ENCODE results near the gene CCDC110. TPM values are rescaled to one million over a fixed set of nuclear protein-coding genes. Genes with fewer than 3 reads are reported as not detected.

CCDC110 gene
- total RNA-seq, 3 donors from 2014 or later: 1.3 to 4.1 (median 1.3) TPM

DNA sequence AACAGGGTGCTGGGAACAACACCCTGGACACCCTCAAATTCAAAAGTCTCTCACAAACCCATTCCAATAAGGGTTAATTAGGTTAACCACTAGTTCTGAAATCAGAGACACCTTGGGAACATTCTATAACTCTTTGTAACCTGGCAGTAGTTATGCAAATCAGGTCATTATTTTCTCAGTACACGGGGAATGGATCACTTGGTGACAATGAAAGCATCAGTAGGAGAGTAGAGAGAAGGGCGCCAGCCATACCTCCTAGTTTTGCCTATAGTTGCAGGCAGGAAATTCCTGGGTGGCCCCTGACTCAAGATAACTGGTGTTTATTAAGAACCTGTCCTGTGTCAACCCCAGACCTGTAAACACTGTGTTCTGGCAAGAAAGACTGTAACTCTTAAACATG, 2.5 kb downstream of the CCDC110 start:
- Histone ChIP-seq H3K9me3 (no peaks in the 10 kb centered on the region), H3K27ac (no peak overlapping the region), H3K4me3 (no peak overlapping the region), H3K27me3 (no peaks in the 10 kb centered on the region), H3K36me3 (no peaks in the 10 kb centered on the region), H3K4me1 (no peaks in the 10 kb centered on the region)
- DNase-seq (ENCODE audit: low spot score in 2 of 2): no peak
- intact Hi-C loops (cut with DNase I; ENCODE audit: low total_unique reads): no loop called here
- no peak for TF ChIP-seq POLR2AphosphoS5 (IDR thresholded peaks at IDR 0.05)
- no peak for TF ChIP-seq POLR2A (IDR thresholded peaks at IDR 0.05)
- no peak for TF ChIP-seq CTCF (IDR thresholded peaks at IDR 0.05)

DNA sequence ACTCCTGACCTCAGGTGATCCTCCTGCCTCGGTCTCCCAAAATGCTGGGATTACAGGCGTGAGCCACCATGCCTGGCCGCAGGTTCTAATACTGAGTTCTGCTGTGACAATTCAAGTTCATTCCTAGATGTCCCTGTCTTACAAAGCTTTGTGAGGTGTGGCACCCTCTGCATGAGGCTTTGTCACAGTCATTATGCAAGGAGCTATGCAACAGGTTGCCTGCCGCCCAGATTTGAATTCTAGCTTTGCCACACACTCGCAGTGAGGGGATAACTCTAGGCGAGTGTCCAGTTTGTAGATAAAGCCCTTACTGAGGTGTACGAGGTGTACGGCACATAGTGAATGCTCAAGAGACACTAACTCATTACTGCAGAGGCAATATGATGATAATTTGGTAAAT, 3.5 kb downstream of the CCDC110 start:
- no peaks in the 10 kb centered on the region for H3K4me1 ChIP-seq
- no peak overlapping the region for H3K4me3 ChIP-seq
- H3K27me3 ChIP-seq: no peaks in the 10 kb centered on the region
- no peaks in the 10 kb centered on the region for H3K36me3 ChIP-seq
- no peak overlapping the region for H3K27ac ChIP-seq
- H3K9me3 ChIP-seq: no peaks in the 10 kb centered on the region
- TF ChIP-seq POLR2A (IDR thresholded peaks at IDR 0.05) (no peak), CTCF (IDR thresholded peaks at IDR 0.05) (no peak), POLR2AphosphoS5 (IDR thresholded peaks at IDR 0.05) (no peak)
- intact Hi-C loops (cut with DNase I; ENCODE audit: low total_unique reads): no loop called here
- no peak for DNase-seq (ENCODE audit: low spot score in 2 of 2)

- no peak for DNase-seq (ENCODE audit: low spot score in 2 of 2)
- intact Hi-C loops (cut with DNase I; ENCODE audit: low total_unique reads): no loop called here
- H3K36me3 ChIP-seq: no peaks in the 10 kb centered on the region
- H3K27me3 ChIP-seq: no peaks in the 10 kb centered on the region
- no peaks in the 10 kb centered on the region for H3K4me1 ChIP-seq
- H3K9me3 ChIP-seq: no peaks in the 10 kb centered on the region
- H3K4me3 ChIP-seq: no peak overlapping the region
- H3K27ac ChIP-seq: no peak overlapping the region
- TF ChIP-seq POLR2A (IDR thresholded peaks at IDR 0.05): no peak
- TF ChIP-seq CTCF (IDR thresholded peaks at IDR 0.05): no peak
- TF ChIP-seq POLR2AphosphoS5 (IDR thresholded peaks at IDR 0.05): no peak
Observed at GRCh38 chr4:185467101-185467500, 4.4 kb downstream of the CCDC110 start.

- no peaks in the 10 kb centered on the region for H3K4me1 ChIP-seq
- TF ChIP-seq POLR2A (IDR thresholded peaks at IDR 0.05) (no peak), CTCF (IDR thresholded peaks at IDR 0.05) (no peak), POLR2AphosphoS5 (IDR thresholded peaks at IDR 0.05) (no peak)
- no peaks in the 10 kb centered on the region for H3K27me3 ChIP-seq
- DNase-seq (ENCODE audit: low spot score in 2 of 2): no peak
- intact Hi-C loops (cut with DNase I; ENCODE audit: low total_unique reads): no loop called here
- no peaks in the 10 kb centered on the region for H3K36me3 ChIP-seq
- no peak overlapping the region for H3K27ac ChIP-seq
- H3K4me3 ChIP-seq: no peak overlapping the region
- H3K9me3 ChIP-seq: no peaks in the 10 kb centered on the region
Observed at GRCh38 chr4:185465707-185466106, 5.8 kb downstream of the CCDC110 start.

DNA sequence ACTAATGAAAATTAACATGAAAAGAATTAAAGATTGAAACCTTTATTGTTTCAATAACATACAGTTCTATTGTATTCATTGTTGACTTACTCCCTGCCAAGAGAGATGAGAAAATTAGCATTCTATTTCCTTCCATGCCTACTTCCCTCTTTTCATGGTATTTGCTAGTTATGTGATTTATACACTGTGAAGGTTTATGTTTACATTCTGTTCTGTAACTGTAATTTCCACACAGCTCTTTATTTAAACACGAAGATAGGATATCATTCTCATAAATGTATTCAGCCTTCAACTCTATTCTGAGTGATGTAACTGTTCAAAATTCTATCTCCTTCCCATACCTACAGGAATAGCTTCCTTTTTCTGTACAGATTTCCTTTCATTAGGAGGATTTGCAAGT, 6.6 kb downstream of the CCDC110 start:
- H3K36me3 ChIP-seq: no peaks in the 10 kb centered on the region
- intact Hi-C loops (cut with DNase I; ENCODE audit: low total_unique reads): no loop called here
- no peaks in the 10 kb centered on the region for H3K4me1 ChIP-seq
- no peak overlapping the region for H3K27ac ChIP-seq
- no peak overlapping the region for H3K4me3 ChIP-seq
- no peaks in the 10 kb centered on the region for H3K9me3 ChIP-seq
- DNase-seq (ENCODE audit: low spot score in 2 of 2): no peak
- TF ChIP-seq POLR2AphosphoS5 (IDR thresholded peaks at IDR 0.05) (no peak), CTCF (IDR thresholded peaks at IDR 0.05) (no peak), POLR2A (IDR thresholded peaks at IDR 0.05) (no peak)
- H3K27me3 ChIP-seq: no peaks in the 10 kb centered on the region
